ENCODE measurements around the gene NUP50. TPM values are rescaled to one million over a fixed set of nuclear protein-coding genes. Genes with fewer than 3 reads are reported as not detected.
A peak's percentile ranks its signal among the peaks of the same experiment; 100 is the strongest.

NUP50 gene
- total RNA-seq, 1 experiment from 2014 or later, result 134 TPM

- H3K4me3 Mint-ChIP-seq, result peak overlapping the region in 1 of 2 experiments; percentile 30; a peak in 1 of 5 replicates
- Histone ChIP-seq H3K14ac (ENCODE audit: insufficient read depth, low read length) (peak overlapping the region; percentile 52; the same call in 1 of the 2 replicates), H3T11ph (ENCODE audit: low read length) (no peak overlapping the region), H3K4ac (ENCODE audit: low read depth, low read length) (no peak overlapping the region), H2AK5ac (ENCODE audit: insufficient read length, low read length) (no peak overlapping the region), H3K56ac (ENCODE audit: insufficient read length, low read depth, low read length) (no peak overlapping the region), H3K27me3 (ENCODE audit: insufficient read depth, low read length) (no peaks in the 10 kb centered on the region), H2BK120ac (ENCODE audit: low read depth, low read length, poor library complexity, severe bottlenecking) (no peak overlapping the region), H4K5ac (ENCODE audit: insufficient read length, low read depth, low read length) (no peak overlapping the region), H3K4me1 (ENCODE audit: insufficient read depth, low read length) (no peaks in the 10 kb centered on the region), H2BK5ac (ENCODE audit: insufficient read length, low read length) (no peak overlapping the region), H3K79me2 (ENCODE audit: insufficient read depth, low read length) (no peaks in the 10 kb centered on the region; the same call in 1 of the 2 replicates), H3K9ac (ENCODE audit: extremely low read depth, insufficient read length, low read length) (no peak overlapping the region), H4K20me1 (ENCODE audit: control insufficient read depth, insufficient read depth, insufficient read length) (no peaks in the 10 kb centered on the region), H4K8ac (replicated peaks; ENCODE audit: insufficient read length, low read depth, low read length) (no peak overlapping the region), H3K18ac (ENCODE audit: insufficient read length, low read depth, low read length) (no peak overlapping the region), H2AFZ (ENCODE audit: low read length) (no peak overlapping the region), H2BK15ac (ENCODE audit: low read depth, low read length) (no peak overlapping the region; the same call in 1 of the 2 replicates), H4K91ac (ENCODE audit: insufficient read length, low read depth, low read length) (no peak overlapping the region), H3K79me1 (ENCODE audit: insufficient read depth, low read depth, low read length, poor library complexity, severe bottlenecking) (no peaks in the 10 kb centered on the region), H3K23ac (ENCODE audit: insufficient read length, low read depth, low read length) (no peak overlapping the region), H3K9me3 (ENCODE audit: control insufficient read depth, low read depth, low read length) (no peaks in the 10 kb centered on the region), H2BK12ac (ENCODE audit: insufficient read length, low read depth, low read length) (no peak overlapping the region), H2BK20ac (ENCODE audit: low read depth, low read length, poor library complexity, severe bottlenecking) (no peak overlapping the region), H3K27ac (ENCODE audit: insufficient read length, low read depth, low read length) (no peak overlapping the region), H3K4me2 (ENCODE audit: insufficient read depth, insufficient read length, low read length) (no peak overlapping the region), H3K23me2 (ENCODE audit: insufficient read length, low read depth, low read length, poor library complexity, severe bottlenecking) (no peaks in the 10 kb centered on the region)
- DNase-seq, result peak; percentile 18
- H3K4me1 Mint-ChIP-seq, result peaks cover 38 to 50% of the 10 kb centered on the region in 2 experiments
- no peaks in the 10 kb centered on the region; a peak in 1 of 7 replicates for H3K36me3 Mint-ChIP-seq (ENCODE audit: insufficient read depth in 1 of 3, low read depth in 3 of 3)
- TF ChIP-seq CTCF (conservative IDR thresholded peaks at IDR 0.05), result no peak
- WGBS (ENCODE audit: extremely low coverage, insufficient read length, low lambda C conversion rate), result no CpG with 5 or more reads among the region's 17 CpGs
- H3K27me3 Mint-ChIP-seq (ENCODE audit: low read depth), result peaks cover 2% of the 10 kb centered on the region
- peak overlapping the region in 1 of 3 experiments; percentile 81; a peak in 2 of 7 replicates for H3K27ac Mint-ChIP-seq
- no peaks in the 10 kb centered on the region for H3K9me3 Mint-ChIP-seq
Observed at GRCh38 chr22:45226503-45227186, 62.9 kb downstream of the NUP50 start.
